ENCODE data around the gene MS4A10.

The MS4A10 gene

DNA sequence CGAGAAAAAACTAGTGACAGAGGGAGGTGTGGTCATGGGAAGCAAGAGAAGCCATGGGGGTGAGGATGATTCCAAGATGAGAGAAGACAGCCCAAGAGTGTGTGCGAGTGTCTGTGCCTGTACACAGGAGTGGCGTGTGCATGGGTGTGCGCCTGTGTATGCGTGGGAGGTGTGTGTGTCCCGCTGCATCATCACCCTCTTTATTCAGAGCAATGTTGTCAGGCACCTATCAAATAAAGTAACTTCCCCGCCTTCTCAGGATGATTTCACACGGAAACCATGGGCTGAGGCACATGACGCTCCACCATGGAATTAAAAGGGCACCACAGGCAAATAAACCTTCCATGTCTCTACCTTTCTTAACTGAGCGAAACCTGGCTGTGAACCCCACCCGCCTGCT lies 24.6 kb downstream of the MS4A10 start:
- Histone ChIP-seq H3K4me3 (ENCODE audit: control insufficient read depth in 1 of 7, extremely low read depth in 1 of 7, insufficient read depth in 4 of 7, low read depth in 2 of 7, low read length in 6 of 7) (no peak overlapping the region), H3K4me1 (ENCODE audit: control extremely low read depth in 1 of 4, control insufficient read depth in 4 of 4, insufficient read depth in 4 of 4, low read length in 3 of 4) (peaks cover 0 to 22% (median 16%) of the 10 kb centered on the region in 4 experiments), H3K9me3 (ENCODE audit: control extremely low read depth in 1 of 5, control insufficient read depth in 4 of 5, insufficient read depth in 2 of 5, low read depth in 1 of 5, low read length in 4 of 5) (no peaks in the 10 kb centered on the region), H3K27ac (ENCODE audit: insufficient read depth in 1 of 2, low read depth in 1 of 2, low read length in 2 of 2, poor library complexity in 1 of 2, severe bottlenecking in 2 of 2) (no peak overlapping the region), H3K27me3 (replicated peaks in 2 of 5; ENCODE audit: control insufficient read depth in 4 of 5, insufficient read depth in 5 of 5, low read length in 4 of 5) (no peaks in the 10 kb centered on the region), H3K36me3 (ENCODE audit: control insufficient read depth in 4 of 4, insufficient read depth in 4 of 4, low read length in 3 of 4) (no peaks in the 10 kb centered on the region)
- WGBS (ENCODE audit: insufficient coverage): 98% methylated on average over 9 of the region's 11 CpGs
- DNase-seq: no peak
- CTCF ChIA-PET: interaction anchor here (1.4 kb wide), 1 partner anchor 47 kb away, joined by 3 read pairs; no protein-coding TSS in a partner anchor
- POLR2A ChIA-PET: no interaction called here

- peaks cover 0 to 22% (median 16%) of the 10 kb centered on the region in 4 experiments for H3K4me1 ChIP-seq (ENCODE audit: control extremely low read depth in 1 of 4, control insufficient read depth in 4 of 4, insufficient read depth in 4 of 4, low read length in 3 of 4)
- ChIA-PET CTCF (interaction anchor here (1.4 kb wide), 1 partner anchor 48 kb away, joined by 3 read pairs; no protein-coding TSS in a partner anchor), POLR2A (no interaction called here)
- no peak for DNase-seq
- H3K27ac ChIP-seq (ENCODE audit: insufficient read depth in 1 of 2, low read depth in 1 of 2, low read length in 2 of 2, poor library complexity in 1 of 2, severe bottlenecking in 2 of 2): no peak overlapping the region
- no peaks in the 10 kb centered on the region for H3K36me3 ChIP-seq (ENCODE audit: control insufficient read depth in 4 of 4, insufficient read depth in 4 of 4, low read length in 3 of 4)
- H3K9me3 ChIP-seq (ENCODE audit: control extremely low read depth in 1 of 5, control insufficient read depth in 4 of 5, insufficient read depth in 2 of 5, low read depth in 1 of 5, low read length in 4 of 5): no peaks in the 10 kb centered on the region
- no peak overlapping the region for H3K4me3 ChIP-seq (ENCODE audit: control insufficient read depth in 1 of 7, extremely low read depth in 1 of 7, insufficient read depth in 4 of 7, low read depth in 2 of 7, low read length in 6 of 7)
- 100% methylated on average over 2 of the region's 4 CpGs for WGBS (ENCODE audit: insufficient coverage)
- no peaks in the 10 kb centered on the region for H3K27me3 ChIP-seq (replicated peaks in 2 of 5; ENCODE audit: control insufficient read depth in 4 of 5, insufficient read depth in 5 of 5, low read length in 4 of 5)
These were observed 25.0 kb downstream of the MS4A10 start for GRCh38 chr11:60810151-60810550.

DNA sequence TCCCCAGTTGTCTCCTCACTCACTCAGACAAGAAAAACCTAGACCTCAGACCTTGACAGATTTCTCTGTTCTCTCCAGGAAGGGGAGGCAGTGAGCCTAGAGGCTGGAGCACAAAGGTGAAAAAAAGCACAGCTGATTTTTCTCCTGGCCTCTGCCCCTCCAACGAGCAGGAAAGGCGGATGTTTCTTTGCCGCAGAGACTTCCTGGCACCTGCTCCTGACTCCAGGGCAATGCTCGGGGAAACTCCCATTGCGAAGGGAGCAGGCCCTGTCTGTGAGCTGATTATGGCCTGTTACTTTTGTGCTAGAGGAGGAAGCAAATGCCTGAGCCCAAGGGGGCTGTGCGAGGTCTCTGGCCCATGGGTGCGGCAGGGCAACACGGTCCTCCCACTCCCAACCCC lies 25.4 kb downstream of the MS4A10 start:
- ChIA-PET CTCF (interaction anchor here (0.9 to 1.4 kb wide), 2 partner anchors 37 to 48 kb away, joined by 3 read pairs; no protein-coding TSS in a partner anchor), POLR2A (no interaction called here)
- Histone ChIP-seq H3K36me3 (ENCODE audit: control insufficient read depth in 4 of 4, insufficient read depth in 4 of 4, low read length in 3 of 4) (no peaks in the 10 kb centered on the region), H3K9me3 (ENCODE audit: control extremely low read depth in 1 of 5, control insufficient read depth in 4 of 5, insufficient read depth in 2 of 5, low read depth in 1 of 5, low read length in 4 of 5) (no peaks in the 10 kb centered on the region), H3K4me3 (ENCODE audit: control insufficient read depth in 1 of 7, extremely low read depth in 1 of 7, insufficient read depth in 4 of 7, low read depth in 2 of 7, low read length in 6 of 7) (peak overlapping the region in 1 of 7 experiments; percentile 16), H3K27ac (ENCODE audit: insufficient read depth in 1 of 2, low read depth in 1 of 2, low read length in 2 of 2, poor library complexity in 1 of 2, severe bottlenecking in 2 of 2) (no peak overlapping the region), H3K4me1 (ENCODE audit: control extremely low read depth in 1 of 4, control insufficient read depth in 4 of 4, insufficient read depth in 4 of 4, low read length in 3 of 4) (peaks cover 0 to 22% (median 16%) of the 10 kb centered on the region in 4 experiments), H3K27me3 (replicated peaks in 2 of 5; ENCODE audit: control insufficient read depth in 4 of 5, insufficient read depth in 5 of 5, low read length in 4 of 5) (no peaks in the 10 kb centered on the region)
- DNase-seq: peak; percentile 39 to 69 (median 67)
- 30% methylated on average over 7 of the region's 8 CpGs for WGBS (ENCODE audit: insufficient coverage)

DNA sequence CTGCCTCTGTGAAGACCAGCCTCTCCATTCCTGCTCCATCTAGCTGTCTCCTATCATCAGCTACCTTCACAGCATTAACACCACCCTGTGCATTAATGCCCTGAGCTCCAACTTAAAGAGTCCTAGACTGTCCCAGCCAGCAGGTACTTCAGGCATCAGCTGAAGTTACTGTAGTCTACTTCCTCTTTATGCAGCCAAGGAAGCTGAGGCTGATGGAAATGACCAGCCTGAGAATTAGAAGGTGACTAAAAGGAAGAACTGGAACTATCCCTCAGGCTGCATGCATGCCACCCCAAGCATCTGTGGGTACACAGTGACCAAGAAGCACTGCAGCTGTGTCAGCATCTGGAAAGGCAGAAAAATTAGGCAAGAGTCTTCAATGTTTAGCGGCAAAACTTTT lies 28.2 kb downstream of the MS4A10 start:
- peak in 2 of 3 donors; percentile 56 to 67 for DNase-seq
- ChIA-PET CTCF (interaction anchor here (1.1 to 2.0 kb wide), 4 partner anchors 10 to 38 kb away, joined by 3 to 7 read pairs (median 4); no protein-coding TSS in a partner anchor), POLR2A (interaction anchor here (0.8 kb wide), 1 partner anchor 13 kb away, joined by 3 read pairs; no protein-coding TSS in a partner anchor)
- peaks cover 0 to 22% (median 14%) of the 10 kb centered on the region in 4 experiments for H3K4me1 ChIP-seq (ENCODE audit: control extremely low read depth in 1 of 4, control insufficient read depth in 4 of 4, insufficient read depth in 4 of 4, low read length in 3 of 4)
- no peaks in the 10 kb centered on the region for H3K36me3 ChIP-seq (ENCODE audit: control insufficient read depth in 4 of 4, insufficient read depth in 4 of 4, low read length in 3 of 4)
- 100% methylated on average over 1 of the region's 1 CpG for WGBS (ENCODE audit: insufficient coverage)
- H3K4me3 ChIP-seq (ENCODE audit: control insufficient read depth in 1 of 7, extremely low read depth in 1 of 7, insufficient read depth in 4 of 7, low read depth in 2 of 7, low read length in 6 of 7): no peak overlapping the region
- H3K9me3 ChIP-seq (ENCODE audit: control extremely low read depth in 1 of 5, control insufficient read depth in 4 of 5, insufficient read depth in 2 of 5, low read depth in 1 of 5, low read length in 4 of 5): peaks cover 0 to 10% (median 9%) of the 10 kb centered on the region in 5 experiments
- no peaks in the 10 kb centered on the region for H3K27me3 ChIP-seq (replicated peaks in 2 of 5; ENCODE audit: control insufficient read depth in 4 of 5, insufficient read depth in 5 of 5, low read length in 4 of 5)
- no peak overlapping the region for H3K27ac ChIP-seq (ENCODE audit: insufficient read depth in 1 of 2, low read depth in 1 of 2, low read length in 2 of 2, poor library complexity in 1 of 2, severe bottlenecking in 2 of 2)

- Histone ChIP-seq H3K27me3 (replicated peaks in 2 of 5; ENCODE audit: control insufficient read depth in 4 of 5, insufficient read depth in 5 of 5, low read length in 4 of 5) (no peaks in the 10 kb centered on the region), H3K36me3 (ENCODE audit: control insufficient read depth in 4 of 4, insufficient read depth in 4 of 4, low read length in 3 of 4) (no peaks in the 10 kb centered on the region), H3K9me3 (ENCODE audit: control extremely low read depth in 1 of 5, control insufficient read depth in 4 of 5, insufficient read depth in 2 of 5, low read depth in 1 of 5, low read length in 4 of 5) (peaks cover 0 to 10% (median 9%) of the 10 kb centered on the region in 5 experiments), H3K4me3 (ENCODE audit: control insufficient read depth in 1 of 7, extremely low read depth in 1 of 7, insufficient read depth in 4 of 7, low read depth in 2 of 7, low read length in 6 of 7) (no peak overlapping the region), H3K4me1 (ENCODE audit: control extremely low read depth in 1 of 4, control insufficient read depth in 4 of 4, insufficient read depth in 4 of 4, low read length in 3 of 4) (peaks cover 0 to 22% (median 14%) of the 10 kb centered on the region in 4 experiments), H3K27ac (ENCODE audit: insufficient read depth in 1 of 2, low read depth in 1 of 2, low read length in 2 of 2, poor library complexity in 1 of 2, severe bottlenecking in 2 of 2) (no peak overlapping the region)
- no peak for DNase-seq
- ChIA-PET CTCF (interaction anchor here (1.3 kb wide), 1 partner anchor 11 kb away, joined by 3 read pairs; no protein-coding TSS in a partner anchor), POLR2A (no interaction called here)
- WGBS (ENCODE audit: insufficient coverage): 83% methylated on average over 1 of the region's 2 CpGs
These were observed 29.0 kb downstream of the MS4A10 start for GRCh38 chr11:60814112-60814511.

- CTCF ChIA-PET: interaction anchor here (1.1 kb wide), 1 partner anchor 71 kb away, joined by 3 read pairs; no protein-coding TSS in a partner anchor
- no peak overlapping the region for H3K4me3 ChIP-seq (ENCODE audit: control insufficient read depth in 1 of 7, extremely low read depth in 1 of 7, insufficient read depth in 4 of 7, low read depth in 2 of 7, low read length in 6 of 7)
- 100% methylated on average over 1 of the region's 2 CpGs for WGBS (ENCODE audit: insufficient coverage)
- peaks cover 0 to 7% (median 4%) of the 10 kb centered on the region in 4 experiments for H3K4me1 ChIP-seq (ENCODE audit: control extremely low read depth in 1 of 4, control insufficient read depth in 4 of 4, insufficient read depth in 4 of 4, low read length in 3 of 4)
- H3K27ac ChIP-seq (ENCODE audit: insufficient read depth in 1 of 2, low read depth in 1 of 2, low read length in 2 of 2, poor library complexity in 1 of 2, severe bottlenecking in 2 of 2): no peak overlapping the region
- H3K27me3 ChIP-seq (replicated peaks in 2 of 5; ENCODE audit: control insufficient read depth in 4 of 5, insufficient read depth in 5 of 5, low read length in 4 of 5): no peaks in the 10 kb centered on the region
- peak in 1 of 3 donors; percentile 11 for DNase-seq
- H3K36me3 ChIP-seq (ENCODE audit: control insufficient read depth in 4 of 4, insufficient read depth in 4 of 4, low read length in 3 of 4): no peaks in the 10 kb centered on the region
- peaks cover 0 to 10% (median 9%) of the 10 kb centered on the region in 5 experiments for H3K9me3 ChIP-seq (ENCODE audit: control extremely low read depth in 1 of 5, control insufficient read depth in 4 of 5, insufficient read depth in 2 of 5, low read depth in 1 of 5, low read length in 4 of 5)
- POLR2A ChIA-PET: no interaction called here
These were observed 31.5 kb downstream of the MS4A10 start for GRCh38 chr11:60816590-60817157.

DNA sequence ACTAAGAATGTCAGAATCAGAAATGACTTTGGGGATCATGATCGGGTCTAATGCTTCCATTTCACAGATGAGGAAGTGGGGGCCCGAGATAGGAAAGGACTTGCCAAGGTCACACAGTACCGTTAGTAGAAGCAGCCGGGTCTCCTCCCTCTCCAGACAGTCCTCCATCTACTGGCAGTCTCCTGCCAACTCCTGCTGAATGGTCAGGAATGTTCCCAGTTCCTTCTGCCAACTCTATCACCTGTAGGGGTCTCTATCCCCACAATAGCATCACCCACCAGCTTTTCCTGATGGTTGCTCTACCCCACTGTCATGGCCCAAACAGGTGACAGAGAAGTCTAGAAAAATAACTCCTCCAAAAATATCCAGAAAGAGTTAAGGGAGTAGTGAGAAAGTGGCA lies 32.9 kb downstream of the MS4A10 start:
- WGBS (ENCODE audit: insufficient coverage): 96% methylated on average over 4 of the region's 4 CpGs
- CTCF ChIA-PET: interaction anchor here (1.0 kb wide), 1 partner anchor 10 kb away, joined by 3 read pairs; no protein-coding TSS in a partner anchor
- no peak for DNase-seq

More for the DNA sequence above, 32.9 kb downstream of the MS4A10 start:
- H3K27ac ChIP-seq (ENCODE audit: insufficient read depth in 1 of 2, low read depth in 1 of 2, low read length in 2 of 2, poor library complexity in 1 of 2, severe bottlenecking in 2 of 2): no peak overlapping the region
- H3K4me3 ChIP-seq (ENCODE audit: control insufficient read depth in 1 of 7, extremely low read depth in 1 of 7, insufficient read depth in 4 of 7, low read depth in 2 of 7, low read length in 6 of 7): no peak overlapping the region
- POLR2A ChIA-PET: no interaction called here
- H3K9me3 ChIP-seq (ENCODE audit: control extremely low read depth in 1 of 5, control insufficient read depth in 4 of 5, insufficient read depth in 2 of 5, low read depth in 1 of 5, low read length in 4 of 5): peaks cover 0 to 10% (median 9%) of the 10 kb centered on the region in 5 experiments
- no peaks in the 10 kb centered on the region for H3K36me3 ChIP-seq (ENCODE audit: control insufficient read depth in 4 of 4, insufficient read depth in 4 of 4, low read length in 3 of 4)
- H3K4me1 ChIP-seq (ENCODE audit: control extremely low read depth in 1 of 4, control insufficient read depth in 4 of 4, insufficient read depth in 4 of 4, low read length in 3 of 4): peaks cover 0 to 15% (median 10%) of the 10 kb centered on the region in 4 experiments
- H3K27me3 ChIP-seq (replicated peaks in 2 of 5; ENCODE audit: control insufficient read depth in 4 of 5, insufficient read depth in 5 of 5, low read length in 4 of 5): no peaks in the 10 kb centered on the region

All from common myeloid progenitor, CD34-positive (primary cell).